CD4-positive, alpha-beta T cell (primary cell): Measurements from ENCODE around the gene TAGLN3. TPM values are rescaled to one million over a fixed set of nuclear protein-coding genes. Genes with fewer than 3 reads are reported as not detected.

ENCODE experiments used
- ATAC-seq: fragments of 200-7000 bp; cut with Tn5 transposase; one replicate; pipeline ENCODE4 v1.10.0; 2022; ENCODE audit warnings: mild to moderate bottlenecking; ENCODE audit not compliant: poor library complexity
- CTCF ChIA-PET: fragments of 350-600 bp; sonication (Branson Sonifier 250); formaldehyde crosslinking; loops from one replicate; lab custom pipeline; 2021; ENCODE audit warnings: antibody characterized with exemption, inconsistent platforms; lab: Charles Lee
- POLR2A ChIA-PET: fragments of 350-600 bp; sonication (Branson Sonifier 250); formaldehyde crosslinking; loops from one replicate; lab custom pipeline; 2021; ENCODE audit warnings: antibody characterized with exemption, inconsistent platforms; lab: Charles Lee
- DNase-seq, 14 experiments: peaks; one replicate each; pipeline ENCODE4 v3.0.0-alpha.2; 2013 to 2020; ENCODE audit warnings: mixed read lengths in 2 of 14
- H3K27ac ChIP-seq, 2 donors: one replicate each; pipeline versions ENCODE4 v1.5.1 to v1.7.0; 2013; ENCODE audit warnings: low read length in 2 of 2, low read depth in 1 of 2, mild to moderate bottlenecking in 1 of 2
- H3K27me3 ChIP-seq, 2 experiments: 1 replicate in 1 of 2; 2 replicates in 1 of 2; pipeline versions ENCODE4 v1.6.1 to v1.7.0; 2013; ENCODE audit warnings: low read length in 2 of 2, control low read depth in 1 of 2, mild to moderate bottlenecking in 1 of 2, moderate library complexity in 1 of 2; ENCODE audit not compliant: insufficient read depth in 2 of 2, control insufficient read depth in 1 of 2
- H3K36me3 ChIP-seq: one replicate; pipeline ENCODE4 v1.6.1; 2013; ENCODE audit warnings: low read length, control low read depth; ENCODE audit not compliant: insufficient read depth
- H3K4me1 ChIP-seq: one replicate; pipeline ENCODE4 v1.6.1; 2013; ENCODE audit warnings: low read length, control low read depth; ENCODE audit not compliant: insufficient read depth
- H3K4me3 ChIP-seq: one replicate; pipeline ENCODE4 v1.5.1; 2013; ENCODE audit warnings: mild to moderate bottlenecking, low read length, moderate library complexity
- H3K9me3 ChIP-seq, 2 experiments: 1 replicate in 1 of 2; 2 replicates in 1 of 2; pipeline versions ENCODE4 v1.6.1 to v1.7.0; 2013; ENCODE audit warnings: low read length in 2 of 2, mild to moderate bottlenecking in 2 of 2, control low read depth in 1 of 2, moderate library complexity in 1 of 2; ENCODE audit not compliant: control insufficient read depth in 1 of 2, insufficient read depth in 1 of 2
- H3K27ac Mint-ChIP-seq: one replicate; pipeline ENCODE4 v1.8.0; 2020; ENCODE audit warnings: mixed read lengths
- H3K27me3 Mint-ChIP-seq: one replicate; pipeline ENCODE4 v1.8.0; 2021; ENCODE audit warnings: mixed read lengths
- H3K36me3 Mint-ChIP-seq: one replicate; pipeline ENCODE4 v1.8.0; 2021; ENCODE audit warnings: low read depth, mixed read lengths
- H3K4me1 Mint-ChIP-seq: one replicate; pipeline ENCODE4 v1.8.0; 2021; ENCODE audit warnings: low read depth, mixed read lengths
- H3K4me3 Mint-ChIP-seq: one replicate; pipeline ENCODE4 v1.8.0; 2020; ENCODE audit warnings: mild to moderate bottlenecking, mixed read lengths
- H3K9me3 Mint-ChIP-seq: one replicate; pipeline ENCODE4 v1.8.0; 2020; ENCODE audit warnings: mixed read lengths
- intact Hi-C, 2 experiments: fragments of 100-400 bp; cut with DNase I in 1 of 2; cut with micrococcal nuclease in 1 of 2; formaldehyde crosslinking; loops; one replicate each; pipeline versions ENCODE4 v1.15.1 to v1.9.0; 2023 to 2025; cut with DNase I, micrococcal nuclease
- total RNA-seq, 174 experiments: library from RNA in 2 of 174; stranded (reverse) in 2 of 174; gene quantifications; one replicate each; pipeline ENCODE4 v1.2.3 and lab custom pipeline; 2021 to 2026
- TF ChIP-seq, protein P1 (sequence below): fragments of 200-600 bp; IDR thresholded peaks from one replicate; pipeline ENCODE4 v1.8.0; 2022; ENCODE audit warnings: antibody characterized with exemption, mild to moderate bottlenecking

TAGLN3 gene
- total RNA-seq, 2 experiments from 2014 or later = 0.28 TPM; not detected in 1

DNA sequence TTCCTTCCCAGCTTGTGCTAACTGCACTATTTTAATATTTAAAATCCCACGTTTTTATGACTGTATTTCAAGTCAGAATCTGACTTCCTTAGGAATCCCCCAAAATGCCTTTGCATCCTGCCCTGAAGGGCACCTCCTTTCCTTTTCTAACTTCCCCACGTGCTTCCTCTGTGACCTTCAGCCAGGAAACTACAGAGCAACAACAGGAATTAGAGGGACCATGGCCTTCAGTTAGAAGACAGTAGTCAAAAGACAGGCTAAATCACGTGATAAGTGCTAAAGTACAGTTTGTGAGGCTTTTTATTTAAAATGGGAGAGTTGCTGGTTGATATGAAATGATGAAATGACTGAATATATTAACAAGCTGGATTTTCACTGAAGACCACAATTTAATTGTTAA, 31.7 kb upstream of the TAGLN3 start:
- ATAC-seq = no peak
- CTCF ChIA-PET = interaction anchor here (0.7 to 3.1 kb wide), 9 partner anchors 9 to 298 kb away, joined by 3 to 40 read pairs (median 4); partner anchors contain the start of gene ABHD10
- Mint-ChIP-seq H3K4me1 (peaks cover 5% of the 10 kb centered on the region), H3K36me3 (no peaks in the 10 kb centered on the region), H3K4me3 (no peak overlapping the region), H3K9me3 (no peaks in the 10 kb centered on the region), H3K27ac (no peak overlapping the region), H3K27me3 (no peaks in the 10 kb centered on the region)
- H3K36me3 ChIP-seq = no peaks in the 10 kb centered on the region
- POLR2A ChIA-PET = interaction anchor here (1.0 to 6.3 kb wide), 4 partner anchors 12 to 298 kb away, joined by 5 to 32 read pairs (median 8); partner anchors contain the start of gene ABHD10
- H3K4me1 ChIP-seq = no peaks in the 10 kb centered on the region
- H3K27ac ChIP-seq = no peak overlapping the region
- TF ChIP-seq, protein P1, sequence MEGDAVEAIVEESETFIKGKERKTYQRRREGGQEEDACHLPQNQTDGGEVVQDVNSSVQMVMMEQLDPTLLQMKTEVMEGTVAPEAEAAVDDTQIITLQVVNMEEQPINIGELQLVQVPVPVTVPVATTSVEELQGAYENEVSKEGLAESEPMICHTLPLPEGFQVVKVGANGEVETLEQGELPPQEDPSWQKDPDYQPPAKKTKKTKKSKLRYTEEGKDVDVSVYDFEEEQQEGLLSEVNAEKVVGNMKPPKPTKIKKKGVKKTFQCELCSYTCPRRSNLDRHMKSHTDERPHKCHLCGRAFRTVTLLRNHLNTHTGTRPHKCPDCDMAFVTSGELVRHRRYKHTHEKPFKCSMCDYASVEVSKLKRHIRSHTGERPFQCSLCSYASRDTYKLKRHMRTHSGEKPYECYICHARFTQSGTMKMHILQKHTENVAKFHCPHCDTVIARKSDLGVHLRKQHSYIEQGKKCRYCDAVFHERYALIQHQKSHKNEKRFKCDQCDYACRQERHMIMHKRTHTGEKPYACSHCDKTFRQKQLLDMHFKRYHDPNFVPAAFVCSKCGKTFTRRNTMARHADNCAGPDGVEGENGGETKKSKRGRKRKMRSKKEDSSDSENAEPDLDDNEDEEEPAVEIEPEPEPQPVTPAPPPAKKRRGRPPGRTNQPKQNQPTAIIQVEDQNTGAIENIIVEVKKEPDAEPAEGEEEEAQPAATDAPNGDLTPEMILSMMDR = no peak
- H3K27me3 ChIP-seq = no peaks in the 10 kb centered on the region
- DNase-seq = no peak
- intact Hi-C loops = loop anchor here (1.0 to 2.0 kb wide), 3 partner anchors 250 to 298 kb away; no protein-coding TSS in a partner anchor
- no peaks in the 10 kb centered on the region for H3K9me3 ChIP-seq
- no peak overlapping the region for H3K4me3 ChIP-seq

DNA sequence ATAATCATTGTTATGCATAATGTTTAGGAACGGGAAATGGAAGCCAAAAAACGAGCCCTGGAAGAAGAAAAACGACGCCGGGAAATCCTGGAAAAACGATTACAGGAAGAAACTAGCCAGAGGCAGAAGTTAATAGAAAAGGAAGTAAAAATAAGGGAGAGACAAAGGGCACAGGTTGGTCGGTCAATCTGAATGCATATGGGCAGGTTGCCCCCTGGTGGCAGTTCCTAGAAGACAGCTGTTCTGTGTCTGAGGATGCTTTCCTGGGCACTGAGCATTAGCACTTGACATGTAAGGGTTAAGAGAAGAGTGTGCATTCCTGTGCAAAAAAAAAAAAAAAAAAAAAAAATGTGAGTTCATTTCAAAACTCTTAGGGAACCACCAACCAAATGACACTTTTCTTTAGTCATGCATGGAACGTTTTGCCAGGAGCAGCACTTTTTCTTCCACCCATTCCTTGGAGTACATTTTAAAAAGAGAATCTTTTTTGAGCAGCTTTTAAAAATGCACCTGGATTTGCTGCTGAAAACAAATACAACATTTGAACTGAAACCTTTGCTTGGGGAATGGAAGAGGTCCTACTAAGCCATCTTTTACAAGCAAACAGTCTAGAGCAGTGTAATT, 31.0 kb upstream of the TAGLN3 start:
- H3K4me1 Mint-ChIP-seq = peaks cover 5% of the 10 kb centered on the region
- DNase-seq (peak; percentile 62 to 88 (median 72)), ATAC-seq (peak; percentile 97)
- Histone ChIP-seq H3K27ac (no peak overlapping the region), H3K9me3 (no peaks in the 10 kb centered on the region), H3K4me3 (no peak overlapping the region), H3K4me1 (no peaks in the 10 kb centered on the region), H3K27me3 (no peaks in the 10 kb centered on the region), H3K36me3 (no peaks in the 10 kb centered on the region)
- no peaks in the 10 kb centered on the region for H3K27me3 Mint-ChIP-seq
- H3K9me3 Mint-ChIP-seq = no peaks in the 10 kb centered on the region
- TF ChIP-seq, protein P1 = peak; percentile 96
- ChIA-PET POLR2A (interaction anchor here (0.9 to 6.3 kb wide), 5 partner anchors 10 to 299 kb away, joined by 3 to 32 read pairs (median 6); partner anchors contain the start of gene ABHD10), CTCF (interaction anchor here (0.6 to 3.1 kb wide), 15 partner anchors 10 to 352 kb away, joined by 3 to 40 read pairs (median 4); partner anchors contain the start of gene ABHD10)
- no peak overlapping the region for H3K4me3 Mint-ChIP-seq
- intact Hi-C loops = loop anchor here (1.0 to 2.0 kb wide), 3 partner anchors 250 to 299 kb away; no protein-coding TSS in a partner anchor
- no peaks in the 10 kb centered on the region for H3K36me3 Mint-ChIP-seq
- H3K27ac Mint-ChIP-seq = no peak overlapping the region

DNA sequence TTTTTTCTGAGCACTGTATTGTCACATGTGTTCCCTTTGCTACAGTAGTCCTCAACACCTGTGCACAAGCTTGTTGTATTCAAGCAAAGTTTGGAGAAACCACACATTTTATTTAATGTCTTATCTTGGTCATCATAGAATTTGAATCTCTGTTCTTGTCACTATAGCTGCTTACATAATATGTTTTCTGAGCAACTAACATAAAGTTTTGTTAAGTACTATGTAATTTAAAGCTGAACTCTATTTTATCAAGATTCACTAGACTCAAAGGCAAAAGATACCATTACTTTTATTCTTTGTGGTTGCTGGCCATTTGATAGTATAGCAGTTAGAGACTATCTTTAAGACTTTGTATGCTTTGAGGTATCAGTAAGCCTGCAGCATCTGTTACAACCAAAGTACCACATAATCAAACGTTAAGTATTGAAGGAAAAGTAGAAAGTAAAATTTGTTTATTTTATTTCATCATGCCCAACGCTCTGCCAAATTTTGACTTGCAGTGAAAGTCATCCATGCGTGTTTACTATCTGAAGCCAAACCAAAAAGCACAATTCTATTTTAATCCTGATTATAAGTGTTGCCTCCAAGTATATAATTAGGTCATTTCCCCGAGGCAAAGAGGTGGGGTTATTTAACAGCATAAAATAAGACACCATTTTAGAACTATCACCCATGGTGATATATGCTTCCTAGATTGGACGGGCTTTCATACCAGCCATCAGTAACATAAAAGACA, 30.2 kb upstream of the TAGLN3 start:
- DNase-seq (no peak), ATAC-seq (no peak)
- Mint-ChIP-seq H3K36me3 (no peaks in the 10 kb centered on the region), H3K9me3 (no peaks in the 10 kb centered on the region), H3K27me3 (no peaks in the 10 kb centered on the region), H3K4me1 (peaks cover 5% of the 10 kb centered on the region), H3K27ac (no peak overlapping the region), H3K4me3 (no peak overlapping the region)
- Histone ChIP-seq H3K9me3 (no peaks in the 10 kb centered on the region), H3K27me3 (no peaks in the 10 kb centered on the region), H3K4me3 (no peak overlapping the region), H3K4me1 (no peaks in the 10 kb centered on the region), H3K27ac (no peak overlapping the region), H3K36me3 (no peaks in the 10 kb centered on the region)
- TF ChIP-seq, protein P1 = no peak
- intact Hi-C loops = loop anchor here in 1 of 2 experiments (1.0 kb wide), 1 partner anchor 251 kb away; no protein-coding TSS in a partner anchor
- ChIA-PET POLR2A (interaction anchor here (0.9 to 6.3 kb wide), 5 partner anchors 9 to 299 kb away, joined by 3 to 32 read pairs (median 6); partner anchors contain the start of gene ABHD10), CTCF (interaction anchor here (0.6 to 3.1 kb wide), 12 partner anchors 9 to 352 kb away, joined by 3 to 40 read pairs (median 6); partner anchors contain the start of gene ABHD10)
